Epithelial cell of prostate (primary cell): ENCODE measurements around the gene FREM1.

Experiments used
- DNase-seq: peaks from one replicate; pipeline ENCODE4 v3.0.0-alpha.2; 2011; ENCODE audit warnings: low read depth, low spot score
- H3K27ac ChIP-seq: fragments of 450-650 bp; 2 replicates; pipeline ENCODE4 v1.5.1; 2017; ENCODE audit warnings: mild to moderate bottlenecking

The FREM1 gene

DNA sequence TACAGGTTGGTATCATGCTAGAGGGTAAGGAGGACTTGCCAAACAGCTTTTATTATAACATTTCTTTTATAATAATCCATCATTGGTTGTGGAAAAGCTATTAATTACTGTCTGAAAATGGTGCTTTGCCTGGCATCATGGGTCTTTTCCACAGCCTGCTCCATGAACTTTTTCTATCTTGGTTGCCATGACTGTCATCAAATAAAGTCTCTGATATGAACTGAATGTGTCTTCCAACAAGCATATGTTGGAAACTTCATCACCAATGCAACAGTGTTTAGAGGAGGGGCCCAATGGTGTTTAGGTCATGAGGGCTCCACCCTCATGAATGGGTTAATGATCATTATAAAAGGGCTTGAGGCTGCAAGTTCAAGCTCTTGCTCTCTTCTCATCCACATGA is 81.0 kb downstream of the FREM1 start:
- H3K27ac ChIP-seq: no peak overlapping the region
- no peak for DNase-seq

GRCh38 chr9:14827805-14828204 is 82.4 kb downstream of the FREM1 start:
- no peak overlapping the region for H3K27ac ChIP-seq
- DNase-seq: no peak

GRCh38 chr9:14824481-14824880 is 85.7 kb downstream of the FREM1 start:
- H3K27ac ChIP-seq: no peak overlapping the region
- no peak for DNase-seq

DNA sequence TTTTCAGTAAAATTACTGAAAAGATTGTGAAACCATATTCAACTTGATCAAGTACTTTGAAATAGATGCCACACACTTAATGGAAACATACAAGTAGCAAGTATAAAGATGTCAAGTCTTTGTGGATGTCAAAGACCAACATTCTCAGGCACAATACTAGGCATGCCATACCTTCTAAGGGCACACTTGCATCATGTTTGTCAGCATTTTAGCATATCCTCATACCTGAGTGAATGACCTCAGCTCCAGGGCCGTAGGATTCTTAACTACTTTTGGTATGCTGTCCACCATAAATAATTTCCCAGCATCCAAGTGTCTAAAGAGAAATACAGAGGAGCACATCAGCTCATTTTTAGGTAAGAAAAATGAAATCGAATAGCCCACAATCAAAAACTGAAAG is 86.4 kb downstream of the FREM1 start:
- H3K27ac ChIP-seq: no peak overlapping the region
- no peak for DNase-seq

GRCh38 chr9:14822666-14823065 is 87.6 kb downstream of the FREM1 start:
- no peak overlapping the region for H3K27ac ChIP-seq
- DNase-seq: no peak

- no peak overlapping the region for H3K27ac ChIP-seq
Observed at GRCh38 chr9:14819183-14819582, 91.0 kb downstream of the FREM1 start.

DNA sequence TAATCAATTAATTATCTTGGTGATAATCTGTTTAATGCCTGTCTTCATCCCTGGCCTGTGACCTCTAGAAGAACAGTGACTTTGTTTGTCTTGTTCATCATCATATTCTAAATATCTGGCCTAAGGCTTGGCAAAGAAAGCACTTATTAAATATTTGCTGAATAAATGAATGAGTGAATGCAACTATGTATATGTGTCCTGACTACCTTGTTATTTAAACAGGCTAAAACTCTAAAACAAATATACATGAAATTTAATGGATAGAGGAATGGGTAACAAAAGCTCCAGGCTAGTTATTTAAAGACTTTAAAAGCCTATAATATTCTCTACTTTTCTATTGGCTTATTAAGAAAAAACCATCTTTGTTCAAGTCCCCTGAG is 96.0 kb downstream of the FREM1 start:
- no peak for DNase-seq

More at GRCh38 chr9:14819183-14819582, 91.0 kb downstream of the FREM1 start:
- no peak for DNase-seq

DNA sequence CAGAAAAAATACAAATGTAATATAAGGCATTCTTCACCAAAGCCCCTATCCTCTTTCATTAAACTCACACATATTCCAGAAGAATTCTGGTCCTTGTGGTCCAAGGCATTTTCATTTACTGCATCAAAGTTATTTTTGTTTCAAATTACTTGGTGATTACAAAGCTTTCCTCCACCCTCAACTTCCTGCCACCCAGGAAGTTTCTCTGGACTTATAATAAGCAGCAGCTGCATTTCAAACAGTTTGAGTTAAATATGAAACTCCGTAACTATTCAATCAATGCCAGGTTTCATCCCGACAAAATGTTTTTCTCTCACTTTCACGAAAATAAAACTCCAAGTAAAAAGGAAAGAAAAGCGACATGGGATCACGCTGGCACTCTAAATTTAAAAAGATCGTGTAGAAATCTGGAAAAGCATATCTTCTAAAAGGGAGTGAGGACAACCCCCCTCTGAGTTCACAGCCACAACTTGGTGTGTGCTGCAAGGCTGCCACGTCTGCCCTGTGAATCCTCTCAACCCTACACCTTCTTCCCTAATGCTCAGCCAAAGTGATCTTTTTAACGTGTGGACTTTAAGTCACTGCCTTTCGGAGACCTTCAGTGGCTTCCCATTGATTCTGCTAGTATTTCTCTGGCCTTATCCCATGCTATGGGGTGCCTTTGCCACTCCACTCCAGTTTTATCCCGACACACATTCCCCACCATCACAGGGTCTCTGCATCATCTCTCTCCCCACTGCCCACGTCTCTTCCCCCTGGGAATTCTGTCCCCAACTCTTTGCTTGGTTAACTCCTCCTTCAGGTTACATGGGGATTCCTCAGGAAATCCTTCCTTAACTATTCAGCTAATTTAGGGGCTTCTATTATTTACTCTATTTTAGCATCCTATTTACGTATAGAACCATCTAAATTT is 96.6 kb downstream of the FREM1 start:
- no peak for DNase-seq
- no peak overlapping the region for H3K27ac ChIP-seq

More for the DNA sequence above, 96.0 kb downstream of the FREM1 start:
- no peak overlapping the region for H3K27ac ChIP-seq

DNA sequence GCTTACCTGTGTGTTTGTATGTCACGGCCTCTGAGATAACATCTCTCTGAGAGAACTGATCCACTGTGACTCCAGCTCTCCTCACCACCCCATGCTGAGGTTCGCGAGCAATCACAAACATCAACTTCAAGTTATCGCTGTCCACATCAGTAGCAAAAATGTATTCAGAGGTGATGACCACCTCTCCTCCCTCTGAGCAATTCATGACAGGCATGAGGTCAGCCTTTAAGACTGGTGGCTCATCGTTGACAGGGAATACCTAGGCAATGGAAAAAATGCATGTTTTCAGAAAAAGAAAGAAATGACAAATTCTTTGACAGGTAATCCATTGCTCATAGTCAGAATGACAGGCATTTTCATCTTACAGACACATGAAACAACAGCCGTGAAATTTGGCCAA is 97.4 kb downstream of the FREM1 start:
- no peak for DNase-seq

DNA sequence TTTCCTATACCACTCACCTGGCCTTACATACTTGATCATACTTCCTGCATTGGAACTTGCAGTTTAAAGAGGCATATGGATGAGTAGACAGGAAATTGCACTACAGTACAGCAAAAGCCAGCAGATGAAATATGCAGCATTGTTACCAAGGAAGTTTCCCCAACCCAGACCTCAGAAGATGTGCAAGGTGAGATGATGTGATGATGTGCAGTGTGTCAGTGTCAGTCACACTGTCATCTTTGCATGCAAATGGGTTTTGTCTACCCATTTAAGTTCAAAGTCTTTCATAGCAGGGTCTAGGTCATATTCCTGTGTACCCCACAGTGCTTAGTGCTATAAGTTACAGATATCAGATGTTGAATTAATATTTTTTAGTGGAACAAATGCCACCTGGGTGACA is 98.4 kb downstream of the FREM1 start:
- no peak overlapping the region for H3K27ac ChIP-seq
- no peak for DNase-seq

More for the DNA sequence above, 97.4 kb downstream of the FREM1 start:
- H3K27ac ChIP-seq: no peak overlapping the region

DNA sequence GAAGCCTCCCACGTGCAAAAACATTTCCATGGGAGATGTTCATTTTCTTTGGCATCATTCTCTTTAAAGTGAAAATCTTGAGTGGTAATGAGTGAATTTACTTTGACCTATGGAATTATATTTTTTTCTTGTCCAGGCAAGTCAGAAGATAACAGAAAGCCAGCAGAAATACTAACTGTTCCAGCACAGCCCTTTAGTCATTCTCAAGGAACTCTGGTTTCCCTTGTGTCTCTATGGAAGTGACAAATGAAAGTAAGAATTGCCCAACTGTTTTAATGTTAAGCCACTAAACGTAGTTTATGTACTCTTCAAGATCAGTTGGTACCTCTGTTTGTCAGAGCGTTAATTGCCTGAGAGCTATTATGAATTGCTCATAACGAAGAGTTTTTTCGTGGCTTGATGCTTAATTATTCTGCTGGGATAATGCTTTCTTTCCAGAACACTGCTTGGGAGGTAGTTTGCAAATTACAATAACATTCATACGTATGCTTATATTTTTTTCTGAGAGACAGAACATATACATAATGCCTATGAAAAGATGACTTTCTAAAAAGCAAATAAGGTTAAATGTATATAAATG is 103.2 kb downstream of the FREM1 start:
- no peak overlapping the region for H3K27ac ChIP-seq
- peak; percentile 6 for DNase-seq

DNA sequence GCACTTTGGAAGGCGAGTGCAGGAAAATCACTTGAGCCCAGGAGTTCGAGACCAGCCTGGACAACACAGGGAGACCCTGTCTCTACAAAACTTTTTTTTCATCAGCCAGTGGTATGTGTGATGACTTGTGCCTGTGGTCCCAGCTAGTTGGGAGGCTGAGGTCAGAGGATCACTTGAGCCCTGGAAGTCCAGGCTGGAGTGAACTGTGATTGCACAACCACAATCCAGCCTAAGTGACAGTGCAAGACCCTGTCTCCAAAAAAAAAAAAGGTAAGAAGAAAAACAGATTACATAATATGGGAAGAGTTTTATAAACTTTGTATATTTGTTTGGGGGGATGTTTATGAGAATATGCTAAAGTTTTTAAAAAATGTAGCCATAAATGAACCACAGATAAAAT is 111.2 kb downstream of the FREM1 start:
- no peak for DNase-seq
- no peak overlapping the region for H3K27ac ChIP-seq

GRCh38 chr9:14797435-14797834 is 112.8 kb downstream of the FREM1 start:
- no peak overlapping the region for H3K27ac ChIP-seq
- peak; percentile 10 for DNase-seq

GRCh38 chr9:14793389-14793788 is 116.8 kb downstream of the FREM1 start:
- no peak for DNase-seq
- H3K27ac ChIP-seq: no peak overlapping the region

GRCh38 chr9:14790628-14791027 is 119.6 kb downstream of the FREM1 start:
- no peak for DNase-seq
- H3K27ac ChIP-seq: no peak overlapping the region

DNA sequence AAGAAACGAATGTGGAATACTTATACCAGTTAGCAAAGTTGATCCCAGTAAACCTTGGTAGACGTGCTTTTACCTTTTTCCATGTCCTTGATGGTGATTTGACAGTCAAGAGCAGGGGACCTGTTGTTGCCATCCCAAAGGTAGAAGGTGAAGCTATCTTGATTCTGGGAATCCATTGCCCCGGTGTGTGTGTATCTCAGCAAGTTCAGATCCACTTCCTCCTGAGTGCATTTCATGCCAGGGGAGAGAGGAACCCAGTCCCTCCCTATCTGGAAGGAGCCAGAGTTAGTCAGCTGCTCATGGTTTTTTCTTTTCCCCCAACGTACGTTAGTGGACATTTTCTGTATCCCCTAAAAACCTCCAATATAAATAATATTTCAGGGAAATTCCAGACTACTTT is 121.4 kb downstream of the FREM1 start:
- no peak for DNase-seq
- no peak overlapping the region for H3K27ac ChIP-seq

DNA sequence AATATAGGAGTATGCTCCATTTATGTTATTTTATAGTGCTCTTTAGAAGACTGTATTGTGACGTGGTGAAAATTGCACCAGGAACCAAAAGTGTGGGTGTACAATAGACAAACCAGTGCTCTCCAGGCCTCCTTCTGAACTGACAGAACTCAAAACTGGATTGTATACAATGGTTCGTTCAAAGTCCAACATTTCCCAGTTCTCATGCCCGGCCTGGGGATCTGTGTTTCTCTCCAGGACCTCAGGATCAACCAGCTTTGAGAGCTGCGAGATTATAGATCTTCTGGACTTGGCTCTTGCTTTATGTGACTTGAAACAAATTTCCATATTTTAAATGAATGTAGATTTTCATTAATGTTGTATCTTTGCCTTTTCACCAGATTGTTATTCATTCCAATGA is 126.9 kb downstream of the FREM1 start:
- DNase-seq: no peak
- no peak overlapping the region for H3K27ac ChIP-seq

DNA sequence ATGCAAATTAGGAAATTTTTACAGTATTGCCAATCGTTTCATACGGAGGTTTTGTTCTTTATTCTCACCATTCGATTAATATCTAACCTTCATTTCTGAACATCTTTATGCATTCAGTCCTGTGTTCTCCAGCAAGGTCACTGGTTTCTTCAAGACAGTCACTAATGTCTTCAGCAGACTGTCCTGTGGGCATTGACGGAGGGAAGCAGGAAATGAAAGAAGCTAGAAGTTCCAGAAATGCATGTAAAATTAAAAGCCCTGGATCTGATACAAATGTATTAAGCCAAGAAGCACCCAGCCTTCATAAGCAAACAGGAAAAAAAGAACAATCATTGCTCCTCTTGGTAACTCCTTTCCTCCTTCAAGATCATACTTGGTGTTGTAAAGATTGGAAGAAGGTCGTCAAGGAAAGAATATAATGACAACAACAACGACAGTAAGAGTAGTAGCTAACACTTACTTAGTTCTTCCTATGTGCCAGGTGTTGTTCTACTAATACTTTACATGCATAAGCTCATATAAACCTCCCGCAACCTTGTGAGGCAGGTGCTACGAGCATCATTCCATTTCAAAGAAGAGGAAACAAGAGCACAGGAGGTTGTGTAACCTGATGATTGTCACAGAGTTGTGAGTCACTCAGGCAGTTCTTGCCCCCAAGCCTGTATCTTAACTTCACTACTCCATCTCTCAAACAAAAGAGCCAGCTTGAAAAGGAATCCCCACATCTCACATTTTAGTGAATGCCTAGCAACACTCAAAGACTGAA is 127.8 kb downstream of the FREM1 start:
- DNase-seq: no peak

DNA sequence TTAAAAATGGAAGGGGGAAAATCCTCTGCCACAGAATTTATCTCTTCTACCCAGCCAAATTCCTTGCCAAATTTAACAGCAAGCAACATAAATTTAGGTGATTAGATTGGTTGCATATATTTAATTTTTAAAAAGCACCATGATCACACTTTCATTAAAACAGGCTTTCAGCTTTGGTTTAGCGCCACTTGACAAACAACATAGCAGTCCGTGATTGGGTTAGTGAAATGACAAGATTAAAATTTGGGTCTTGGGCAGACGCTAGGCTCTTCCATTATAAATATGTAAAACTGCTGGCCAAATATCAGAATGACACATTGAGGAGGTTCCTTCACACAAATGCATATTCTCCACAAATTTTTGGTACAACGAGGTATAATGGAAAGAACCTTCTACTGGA is 129.5 kb downstream of the FREM1 start:
- no peak for DNase-seq
- H3K27ac ChIP-seq: no peak overlapping the region

More for the DNA sequence above, 127.8 kb downstream of the FREM1 start:
- H3K27ac ChIP-seq: no peak overlapping the region

DNA sequence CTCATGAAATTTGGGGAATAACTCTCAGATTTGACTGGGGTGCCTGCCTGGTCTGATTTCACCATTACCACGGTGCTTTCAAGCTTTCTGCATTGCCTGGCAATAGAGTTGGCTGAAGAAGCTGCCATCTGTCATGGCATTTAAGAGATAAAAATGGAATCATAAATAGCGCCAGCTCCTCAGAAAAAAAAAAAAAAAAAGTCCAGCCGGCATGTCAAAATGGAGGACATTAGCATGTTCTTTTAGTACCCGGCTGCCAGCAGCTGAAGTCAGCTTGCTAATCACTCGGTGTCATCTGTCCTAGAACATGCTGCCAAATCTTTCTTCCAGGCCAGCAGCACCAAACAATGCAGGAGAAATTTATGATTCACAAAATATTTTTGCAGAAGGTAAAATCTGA is 130.0 kb downstream of the FREM1 start:
- no peak for DNase-seq
- no peak overlapping the region for H3K27ac ChIP-seq

DNA sequence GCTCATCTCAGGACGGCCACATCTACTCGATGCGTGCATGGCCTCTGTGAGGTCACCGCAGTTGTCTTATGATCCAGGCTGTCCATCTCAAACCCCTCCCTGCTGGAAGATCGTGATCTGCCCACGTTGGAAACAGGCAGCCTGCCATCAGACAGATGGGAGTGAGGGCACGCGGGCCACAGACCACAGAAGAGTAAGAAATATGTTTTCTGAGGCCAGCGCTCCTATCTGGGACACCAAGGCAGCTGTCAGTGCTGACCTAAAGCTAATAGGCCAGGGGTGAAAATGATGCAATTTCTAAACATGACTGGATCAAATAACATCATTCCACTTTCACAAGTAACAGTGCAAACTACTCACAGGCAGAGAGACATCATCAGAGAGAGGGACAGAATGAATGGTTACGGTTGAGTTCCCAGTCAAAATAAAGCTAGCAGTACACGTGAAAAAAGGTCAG is 130.6 kb downstream of the FREM1 start:
- DNase-seq: no peak

More for the DNA sequence above, 130.6 kb downstream of the FREM1 start:
- no peak overlapping the region for H3K27ac ChIP-seq
